CD14-positive monocyte (primary cell): ENCODE data around the gene PRKCA. TPM values are rescaled to one million over a fixed set of nuclear protein-coding genes. Genes with fewer than 3 reads are reported as not detected.

ENCODE experiments used
- DNase-seq, 3 donors: peaks; one replicate each; pipeline ENCODE4 v3.0.0-alpha.2; 2011 to 2022
- H2AFZ ChIP-seq: 2 replicates; pipeline ENCODE4 v1.6.0; 2012; ENCODE audit warnings: mild to moderate bottlenecking, low read depth, low read length, inconsistent platforms; ENCODE audit not compliant: insufficient read depth, poor library complexity, severe bottlenecking
- H3K27ac ChIP-seq, 2 donors: 1 replicate in 1 of 2; 2 replicates in 1 of 2; pipeline ENCODE4 v1.5.1; 2012 to 2013; ENCODE audit warnings: low read length in 2 of 2, control low read depth in 1 of 2, inconsistent platforms in 1 of 2, low read depth in 1 of 2, mild to moderate bottlenecking in 1 of 2
- H3K27me3 ChIP-seq, 2 donors: one replicate each; pipeline versions ENCODE4 v1.6.0 to v1.6.1; 2011 to 2013; ENCODE audit warnings: low read length in 2 of 2; ENCODE audit not compliant: control insufficient read depth in 2 of 2, insufficient read depth in 2 of 2
- H3K36me3 ChIP-seq, 2 donors: replicated peaks in 1 of 2; 1 replicate in 1 of 2; 2 replicates in 1 of 2; pipeline versions ENCODE4 v1.5.1 to v1.6.1; 2012 to 2013; ENCODE audit warnings: low read length in 2 of 2, control low read depth in 1 of 2, inconsistent platforms in 1 of 2, mild to moderate bottlenecking in 1 of 2; ENCODE audit not compliant: insufficient read depth in 2 of 2, control insufficient read depth in 1 of 2
- H3K4me1 ChIP-seq, 2 donors: 1 replicate in 1 of 2; 2 replicates in 1 of 2; pipeline versions ENCODE4 v1.5.1 to v1.6.1; 2012 to 2013; ENCODE audit warnings: low read length in 2 of 2, control low read depth in 1 of 2, inconsistent platforms in 1 of 2, mild to moderate bottlenecking in 1 of 2, moderate library complexity in 1 of 2; ENCODE audit not compliant: insufficient read depth in 2 of 2, control insufficient read depth in 1 of 2
- H3K4me2 ChIP-seq: replicated peaks from 2 replicates; pipeline ENCODE3; 2012; ENCODE audit warnings: low read length, moderate library complexity, mild to moderate bottlenecking; ENCODE audit not compliant: poor library complexity, severe bottlenecking; ENCODE audit errors: extremely low read depth
- H3K4me3 ChIP-seq, 3 experiments: fragments of 200-600 bp in 1 of 3; sonication (generic) in 1 of 3; replicated peaks in 1 of 3; 1 replicate in 2 of 3; 2 replicates in 1 of 3; pipeline ENCODE4 v1.5.1; 2011 to 2013; ENCODE audit warnings: low read length in 3 of 3, mild to moderate bottlenecking in 3 of 3, control low read depth in 2 of 3, low read depth in 2 of 3, inconsistent platforms in 1 of 3, moderate library complexity in 1 of 3
- H3K79me2 ChIP-seq: 2 replicates; pipeline ENCODE4 v1.6.0; 2012; ENCODE audit warnings: mild to moderate bottlenecking, control low read depth, inconsistent platforms, low read length, moderate library complexity; ENCODE audit not compliant: insufficient read depth
- H3K9ac ChIP-seq: 2 replicates; pipeline ENCODE4 v1.6.0; 2017; ENCODE audit warnings: low read length, mild to moderate bottlenecking; ENCODE audit not compliant: insufficient read depth, poor library complexity, severe bottlenecking
- H3K9me3 ChIP-seq, 2 donors: replicated peaks in 1 of 2; 1 replicate in 1 of 2; 2 replicates in 1 of 2; pipeline versions ENCODE4 v1.5.1 to v1.6.1; 2012 to 2013; ENCODE audit warnings: low read length in 2 of 2, control low read depth in 1 of 2; ENCODE audit not compliant: control insufficient read depth in 1 of 2, insufficient read depth in 1 of 2
- H4K20me1 ChIP-seq: 2 replicates; pipeline ENCODE4 v1.6.0; 2012; ENCODE audit warnings: mild to moderate bottlenecking, low read length, control low read depth, moderate library complexity; ENCODE audit not compliant: insufficient read depth
- H3K27ac Mint-ChIP-seq, 7 donors: one replicate each; pipeline ENCODE4 v1.8.0; 2020; ENCODE audit warnings: mild to moderate bottlenecking in 7 of 7, mixed read lengths in 7 of 7, moderate library complexity in 6 of 7, inconsistent platforms in 2 of 7
- H3K27me3 Mint-ChIP-seq, 3 donors: one replicate each; pipeline ENCODE4 v1.8.0; 2021 to 2022; ENCODE audit warnings: low read depth in 3 of 3, mild to moderate bottlenecking in 3 of 3, mixed read lengths in 3 of 3, moderate library complexity in 3 of 3, inconsistent platforms in 1 of 3
- H3K36me3 Mint-ChIP-seq, 2 donors: one replicate each; pipeline ENCODE4 v1.8.0; 2020; ENCODE audit warnings: mixed read lengths in 2 of 2, inconsistent platforms in 1 of 2, mild to moderate bottlenecking in 1 of 2
- H3K4me1 Mint-ChIP-seq: one replicate; pipeline ENCODE4 v1.8.0; 2020; ENCODE audit warnings: mild to moderate bottlenecking, mixed read lengths
- H3K4me3 Mint-ChIP-seq, 2 donors: one replicate each; pipeline ENCODE4 v1.8.0; 2020; ENCODE audit warnings: mild to moderate bottlenecking in 2 of 2, mixed read lengths in 2 of 2, moderate library complexity in 1 of 2
- H3K9me3 Mint-ChIP-seq, 7 donors: one replicate each; pipeline ENCODE4 v1.8.0; 2020 to 2022; ENCODE audit warnings: mixed read lengths in 7 of 7, mild to moderate bottlenecking in 6 of 7, moderate library complexity in 6 of 7, inconsistent platforms in 2 of 7
- WGBS: methylation state at CpG from one replicate; pipeline ENCODE4 v1.1.5; 2013; ENCODE audit warnings: missing lambda C conversion rate; ENCODE audit not compliant: insufficient coverage; 5-methylcytosine and 5-hydroxymethylcytosine counted together
- intact Hi-C, 2 donors: fragments of 100-400 bp; cut with micrococcal nuclease; formaldehyde crosslinking; loops; one replicate each; pipeline versions ENCODE4 v1.15.0 to v1.15.1; 2023
- polyA plus RNA-seq, 3 donors: library from polyadenylated mRNA; depleted of rRNA in 1 of 3; unstranded in 2 of 3; stranded (reverse) in 1 of 3; fragments of 300-500 nt in 2 of 3; fragments of >200 nt in 1 of 3; fragmentation: Illumina TruSeq in 2 of 3; gene quantifications; 1 replicate in 2 of 3; 2 replicates in 1 of 3; pipeline ENCODE4 v1.2.3, GENCODE V29; 2012 to 2021
- TF ChIP-seq, protein P1 (sequence below): fragments of 200-600 bp; IDR thresholded peaks from one replicate; pipeline ENCODE4 v1.8.0; 2022; ENCODE audit warnings: antibody characterized with exemption, mild to moderate bottlenecking

The PRKCA gene
- polyA plus RNA-seq, 3 donors = 0.22 to 7.1 (median 0.30) TPM

DNA sequence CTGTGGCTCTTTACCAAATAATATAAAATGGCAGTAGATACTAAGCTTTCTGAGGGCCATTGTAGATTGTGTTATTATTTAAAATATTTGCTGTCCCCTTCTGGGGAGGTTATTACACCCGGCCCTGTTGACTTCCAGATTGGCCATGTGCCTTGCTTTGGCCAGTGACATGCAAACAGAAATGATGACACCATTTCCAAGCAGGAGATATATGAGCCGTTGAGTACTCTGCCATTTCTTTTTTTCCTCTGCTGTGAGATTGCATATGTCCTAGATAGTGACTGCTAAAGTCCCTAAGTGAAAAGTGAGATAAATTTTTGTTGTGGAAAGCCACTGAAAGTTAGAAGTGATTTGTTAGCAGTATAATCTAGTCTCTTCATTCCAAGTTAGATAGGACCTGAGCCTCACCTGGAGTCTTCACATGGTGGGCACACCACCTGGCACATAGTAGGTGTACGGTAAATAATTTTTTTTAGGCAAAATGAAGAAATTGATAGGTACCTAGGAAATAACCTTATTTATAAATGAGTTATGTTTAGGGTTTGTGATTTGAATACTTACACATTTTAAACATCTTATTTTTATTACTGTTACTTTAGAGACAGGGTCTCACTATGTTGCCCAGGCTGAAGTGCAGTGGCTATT, 328.5 kb downstream of the PRKCA start:
- H3K4me1 Mint-ChIP-seq = peaks cover 8% of the 10 kb centered on the region

DNA sequence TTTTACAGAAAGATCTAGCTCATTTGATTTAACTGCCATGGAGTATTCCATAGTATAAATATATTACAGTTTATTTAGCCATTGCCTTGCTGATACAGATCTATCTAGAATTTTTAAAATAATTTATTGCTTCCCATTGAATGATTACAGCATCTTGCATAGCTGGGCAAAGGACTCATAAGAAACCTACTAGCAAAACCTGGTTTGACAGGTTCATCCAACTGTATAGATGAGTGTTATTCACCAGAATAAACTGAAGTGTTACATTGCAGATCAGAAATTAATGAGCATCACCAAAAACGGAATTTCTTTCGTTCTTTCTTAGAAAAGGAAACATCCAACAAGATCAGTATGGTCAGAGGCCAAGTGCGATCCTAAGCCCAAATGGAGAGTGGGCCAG, 330.3 kb downstream of the PRKCA start:
- H3K4me2 ChIP-seq = no peak overlapping the region
- peaks cover 0 to 8% of the 10 kb centered on the region in 2 donors for H3K4me1 ChIP-seq
- H3K9ac ChIP-seq = no peak overlapping the region
- no peaks in the 10 kb centered on the region for H3K36me3 ChIP-seq
- no peaks in the 10 kb centered on the region for H3K9me3 ChIP-seq
- Mint-ChIP-seq H3K4me3 (no peak overlapping the region), H3K36me3 (peaks cover 4 to 5% of the 10 kb centered on the region in 2 donors), H3K9me3 (no peaks in the 10 kb centered on the region), H3K27ac (no peak overlapping the region), H3K4me1 (peaks cover 8% of the 10 kb centered on the region), H3K27me3 (peaks cover 0 to 3% (median 2%) of the 10 kb centered on the region in 3 donors)
- no peak overlapping the region for H2AFZ ChIP-seq
- no peak overlapping the region for H3K27ac ChIP-seq
- DNase-seq = no peak
- no peaks in the 10 kb centered on the region for H3K79me2 ChIP-seq
- TF ChIP-seq, protein P1, sequence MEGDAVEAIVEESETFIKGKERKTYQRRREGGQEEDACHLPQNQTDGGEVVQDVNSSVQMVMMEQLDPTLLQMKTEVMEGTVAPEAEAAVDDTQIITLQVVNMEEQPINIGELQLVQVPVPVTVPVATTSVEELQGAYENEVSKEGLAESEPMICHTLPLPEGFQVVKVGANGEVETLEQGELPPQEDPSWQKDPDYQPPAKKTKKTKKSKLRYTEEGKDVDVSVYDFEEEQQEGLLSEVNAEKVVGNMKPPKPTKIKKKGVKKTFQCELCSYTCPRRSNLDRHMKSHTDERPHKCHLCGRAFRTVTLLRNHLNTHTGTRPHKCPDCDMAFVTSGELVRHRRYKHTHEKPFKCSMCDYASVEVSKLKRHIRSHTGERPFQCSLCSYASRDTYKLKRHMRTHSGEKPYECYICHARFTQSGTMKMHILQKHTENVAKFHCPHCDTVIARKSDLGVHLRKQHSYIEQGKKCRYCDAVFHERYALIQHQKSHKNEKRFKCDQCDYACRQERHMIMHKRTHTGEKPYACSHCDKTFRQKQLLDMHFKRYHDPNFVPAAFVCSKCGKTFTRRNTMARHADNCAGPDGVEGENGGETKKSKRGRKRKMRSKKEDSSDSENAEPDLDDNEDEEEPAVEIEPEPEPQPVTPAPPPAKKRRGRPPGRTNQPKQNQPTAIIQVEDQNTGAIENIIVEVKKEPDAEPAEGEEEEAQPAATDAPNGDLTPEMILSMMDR = no peak
- no peaks in the 10 kb centered on the region for H3K27me3 ChIP-seq
- WGBS = 80% methylated on average over 1 of the region's 3 CpGs
- no peak overlapping the region for H3K4me3 ChIP-seq
- intact Hi-C loops = no loop called here
- H4K20me1 ChIP-seq = no peaks in the 10 kb centered on the region

More for the DNA sequence above, 328.5 kb downstream of the PRKCA start:
- intact Hi-C loops = no loop called here
- H3K4me1 ChIP-seq = peaks cover 0 to 8% of the 10 kb centered on the region in 2 donors
- H2AFZ ChIP-seq = no peak overlapping the region
- no peak overlapping the region for H3K27ac Mint-ChIP-seq
- H3K9me3 ChIP-seq = no peaks in the 10 kb centered on the region
- H3K4me2 ChIP-seq = no peak overlapping the region
- peaks cover 0 to 5% (median 2%) of the 10 kb centered on the region in 3 donors for H3K27me3 Mint-ChIP-seq
- no peaks in the 10 kb centered on the region for H3K36me3 ChIP-seq
- no peaks in the 10 kb centered on the region for H4K20me1 ChIP-seq
- H3K9me3 Mint-ChIP-seq = no peaks in the 10 kb centered on the region
- TF ChIP-seq, protein P1 = no peak
- H3K27me3 ChIP-seq = no peaks in the 10 kb centered on the region
- H3K27ac ChIP-seq = no peak overlapping the region
- peaks cover 3 to 4% of the 10 kb centered on the region in 2 donors for H3K36me3 Mint-ChIP-seq
- no peak overlapping the region for H3K4me3 ChIP-seq
- DNase-seq = no peak
- no CpG with 5 or more reads among the region's 3 CpGs for WGBS
- no peak overlapping the region for H3K4me3 Mint-ChIP-seq
- H3K79me2 ChIP-seq = no peaks in the 10 kb centered on the region
- no peak overlapping the region for H3K9ac ChIP-seq
